IPS-15b (cell line): ENCODE measurements around the gene PIPOX.

Experiments used
- H3K27me3 ChIP-seq: one replicate; pipeline ENCODE4 v1.6.1; 2013; ENCODE audit warnings: low read length; ENCODE audit not compliant: control insufficient read depth, insufficient read depth
- H3K36me3 ChIP-seq: one replicate; pipeline ENCODE4 v1.6.1; 2013; ENCODE audit warnings: low read length; ENCODE audit not compliant: control insufficient read depth, insufficient read depth
- H3K4me1 ChIP-seq: one replicate; pipeline ENCODE4 v1.6.1; 2013; ENCODE audit warnings: mild to moderate bottlenecking, low read length; ENCODE audit not compliant: control insufficient read depth, insufficient read depth
- H3K4me3 ChIP-seq: one replicate; pipeline ENCODE4 v1.5.1; 2013; ENCODE audit warnings: low read depth, low read length
- H3K9ac ChIP-seq: one replicate; pipeline ENCODE4 v1.6.1; 2013; ENCODE audit warnings: low read depth, mild to moderate bottlenecking, low read length
- H3K9me3 ChIP-seq: one replicate; pipeline ENCODE4 v1.6.1; 2013; ENCODE audit warnings: mild to moderate bottlenecking, low read length; ENCODE audit not compliant: control insufficient read depth, insufficient read depth

Gene PIPOX

GRCh38 chr17:29094101-29094708, 51.3 kb downstream of the PIPOX start:
- H3K4me3 ChIP-seq: no peak overlapping the region
- H3K9ac ChIP-seq: no peak overlapping the region
- peaks cover 75% of the 10 kb centered on the region for H3K36me3 ChIP-seq
- no peaks in the 10 kb centered on the region for H3K9me3 ChIP-seq
- no peaks in the 10 kb centered on the region for H3K27me3 ChIP-seq
- no peaks in the 10 kb centered on the region for H3K4me1 ChIP-seq

DNA sequence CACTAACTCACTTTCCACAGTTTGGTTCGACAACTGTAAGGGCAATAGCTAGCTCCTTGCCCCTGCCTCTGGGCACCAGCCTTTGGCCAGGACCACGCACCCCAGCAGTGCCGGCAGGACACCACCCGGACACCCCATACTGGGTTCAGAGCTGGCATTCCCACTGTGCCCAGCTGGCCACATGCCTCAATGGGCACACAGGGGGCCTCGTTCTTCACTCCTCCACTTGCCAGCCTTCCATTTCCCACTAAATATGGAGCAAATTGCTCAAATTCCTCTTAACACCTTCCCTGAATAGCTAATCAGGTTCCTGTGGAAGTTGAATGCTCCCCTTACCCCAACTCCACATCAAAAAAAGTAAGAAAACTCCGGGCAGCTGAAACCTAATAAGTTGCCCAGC, 52.5 kb downstream of the PIPOX start:
- H3K4me1 ChIP-seq: no peaks in the 10 kb centered on the region
- H3K9ac ChIP-seq: no peak overlapping the region
- H3K9me3 ChIP-seq: no peaks in the 10 kb centered on the region
- H3K36me3 ChIP-seq: peaks cover 65% of the 10 kb centered on the region
- H3K27me3 ChIP-seq: no peaks in the 10 kb centered on the region
- no peak overlapping the region for H3K4me3 ChIP-seq

GRCh38 chr17:29096094-29096493, 53.2 kb downstream of the PIPOX start:
- H3K27me3 ChIP-seq: no peaks in the 10 kb centered on the region
- H3K9me3 ChIP-seq: no peaks in the 10 kb centered on the region
- no peak overlapping the region for H3K4me3 ChIP-seq
- H3K36me3 ChIP-seq: peaks cover 58% of the 10 kb centered on the region
- no peaks in the 10 kb centered on the region for H3K4me1 ChIP-seq
- no peak overlapping the region for H3K9ac ChIP-seq

DNA sequence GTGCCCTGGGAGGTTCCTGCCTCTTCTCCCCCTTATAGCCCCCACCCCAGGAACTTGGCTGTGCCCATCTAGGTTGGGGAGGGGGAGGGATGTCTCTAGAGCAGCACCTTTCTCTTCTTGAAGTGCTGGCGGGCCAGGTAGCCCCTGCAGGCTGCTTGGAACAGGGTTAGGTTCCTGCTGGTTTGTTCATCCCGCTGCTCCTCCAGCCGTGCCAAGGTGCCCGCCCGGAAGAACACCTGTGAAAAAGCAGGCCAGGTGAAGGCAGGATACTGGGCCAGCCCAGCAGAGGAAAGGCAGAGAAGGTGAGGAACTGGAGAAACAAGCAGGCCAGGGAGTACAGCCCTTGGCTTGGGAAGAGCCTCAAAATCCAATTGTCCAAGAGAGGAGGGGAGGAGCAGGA, 56.6 kb downstream of the PIPOX start:
- H3K9ac ChIP-seq: no peak overlapping the region
- no peak overlapping the region for H3K4me3 ChIP-seq
- H3K36me3 ChIP-seq: peaks cover 33% of the 10 kb centered on the region
- no peaks in the 10 kb centered on the region for H3K27me3 ChIP-seq
- no peaks in the 10 kb centered on the region for H3K4me1 ChIP-seq
- H3K9me3 ChIP-seq: no peaks in the 10 kb centered on the region

DNA sequence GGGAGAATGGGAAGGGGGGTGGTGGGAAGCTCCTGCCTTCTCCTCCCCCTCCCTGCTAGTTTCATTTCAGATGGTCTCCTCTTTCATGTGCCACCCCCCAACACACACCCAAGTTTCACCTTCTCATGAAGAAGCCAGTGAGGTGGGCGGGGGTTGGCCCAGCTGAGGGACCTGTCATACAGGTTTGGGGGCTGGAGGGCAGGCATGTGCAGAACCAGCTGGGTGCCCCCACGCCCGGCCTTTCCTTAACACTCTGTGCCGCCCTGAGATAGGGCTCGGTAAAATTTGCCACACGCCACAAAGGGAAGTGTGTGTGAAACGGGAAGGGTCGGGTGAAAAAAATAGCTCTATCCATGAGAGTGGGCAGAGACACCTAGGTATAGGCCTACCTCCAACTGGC, 57.4 kb downstream of the PIPOX start:
- Histone ChIP-seq H3K9ac (no peak overlapping the region), H3K9me3 (no peaks in the 10 kb centered on the region), H3K27me3 (no peaks in the 10 kb centered on the region), H3K4me3 (no peak overlapping the region), H3K36me3 (peaks cover 28% of the 10 kb centered on the region), H3K4me1 (no peaks in the 10 kb centered on the region)

GRCh38 chr17:29102046-29102445, 59.1 kb downstream of the PIPOX start:
- no peaks in the 10 kb centered on the region for H3K27me3 ChIP-seq
- H3K9ac ChIP-seq: no peak overlapping the region
- H3K36me3 ChIP-seq: peaks cover 36% of the 10 kb centered on the region
- H3K9me3 ChIP-seq: no peaks in the 10 kb centered on the region
- no peak overlapping the region for H3K4me3 ChIP-seq
- no peaks in the 10 kb centered on the region for H3K4me1 ChIP-seq

DNA sequence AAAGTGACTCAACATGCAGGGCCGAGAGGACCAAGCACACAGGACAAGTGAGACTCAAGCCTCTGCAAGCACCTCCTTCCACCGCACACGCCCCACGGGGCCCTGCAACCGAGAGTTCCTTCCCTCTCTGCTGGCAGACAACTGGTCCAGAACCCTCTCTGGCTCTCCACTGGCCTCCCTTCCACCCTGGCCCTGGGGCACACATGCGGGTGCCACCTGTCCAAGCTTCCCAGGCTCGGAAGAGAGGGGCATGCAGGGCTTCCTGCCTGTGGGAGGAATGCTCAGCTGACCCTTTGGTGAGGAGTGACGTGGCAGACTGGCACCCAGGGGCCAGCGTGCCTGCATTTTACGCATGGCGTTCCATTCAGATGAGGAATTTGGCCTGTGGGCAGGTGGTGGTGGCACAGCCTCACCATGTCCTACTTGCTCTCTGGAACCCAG, 59.8 kb downstream of the PIPOX start:
- no peaks in the 10 kb centered on the region for H3K27me3 ChIP-seq
- no peak overlapping the region for H3K9ac ChIP-seq
- no peaks in the 10 kb centered on the region for H3K4me1 ChIP-seq
- peaks cover 30% of the 10 kb centered on the region for H3K36me3 ChIP-seq
- H3K4me3 ChIP-seq: no peak overlapping the region
- no peaks in the 10 kb centered on the region for H3K9me3 ChIP-seq

- H3K9me3 ChIP-seq: no peaks in the 10 kb centered on the region
- peaks cover 24% of the 10 kb centered on the region for H3K36me3 ChIP-seq
- no peaks in the 10 kb centered on the region for H3K27me3 ChIP-seq
- no peak overlapping the region for H3K9ac ChIP-seq
- H3K4me3 ChIP-seq: no peak overlapping the region
- H3K4me1 ChIP-seq: no peaks in the 10 kb centered on the region
Observed at GRCh38 chr17:29103341-29103740, 60.4 kb downstream of the PIPOX start.
